Left lobe of liver (tissue), 2 donors: ENCODE data around the gene CPLX1. TPM values are rescaled to one million over a fixed set of nuclear protein-coding genes. Genes with fewer than 3 reads are reported as not detected.

Experiments
- ATAC-seq: fragments of 200-7000 bp; cut with Tn5 transposase; one replicate; pipeline ENCODE4 v1.9.1; 2020; ENCODE audit warnings: mild to moderate bottlenecking, moderate library complexity
- DNase-seq: peaks from one replicate; pipeline ENCODE4 v3.0.0-alpha.2; 2020; ENCODE audit warnings: low spot score
- total RNA-seq: library from RNA; stranded (reverse); gene quantifications from one replicate; pipeline ENCODE4 v1.2.1, GENCODE V29; 2021
- donor health status: DM: no; HTN: no; CAD: no; lungs with moderate emphysema.
- donor health status: DM: no; HTN: yes; CAD: no.

The CPLX1 gene
- total RNA-seq, 1 donor from 2014 or later = 1.5 TPM

- no peak for ATAC-seq
- no peak for DNase-seq
These were observed 7.9 kb upstream of the CPLX1 start for GRCh38 chr4:833731-834367.

GRCh38 chr4:833156-833555 is 7.2 kb upstream of the CPLX1 start:
- ATAC-seq (no peak), DNase-seq (no peak)

GRCh38 chr4:832536-832935 is 6.6 kb upstream of the CPLX1 start:
- ATAC-seq = no peak
- no peak for DNase-seq

- DNase-seq (no peak), ATAC-seq (no peak)
These were observed 6.2 kb upstream of the CPLX1 start for GRCh38 chr4:832108-832507.

- ATAC-seq (no peak), DNase-seq (no peak)
These were observed 5.5 kb upstream of the CPLX1 start for GRCh38 chr4:831483-831805.

- no peak for ATAC-seq
- DNase-seq = no peak
These were observed 4.9 kb upstream of the CPLX1 start for GRCh38 chr4:830601-831482.

- ATAC-seq (no peak), DNase-seq (no peak)
These were observed 4.1 kb upstream of the CPLX1 start for GRCh38 chr4:829761-830600.

- no peak for DNase-seq
- ATAC-seq = no peak
These were observed 3.4 kb upstream of the CPLX1 start for GRCh38 chr4:829291-829690.

GRCh38 chr4:828641-829271 is 2.8 kb upstream of the CPLX1 start:
- ATAC-seq (peak; percentile 64), DNase-seq (peak; percentile 62)

- no peak for ATAC-seq
- no peak for DNase-seq
These were observed 1.5 kb upstream of the CPLX1 start for GRCh38 chr4:827209-828081.

- DNase-seq (no peak), ATAC-seq (peak; percentile 10)
These were observed 729 bp upstream of the CPLX1 start for GRCh38 chr4:826508-827208.

- peak; percentile 66 for ATAC-seq
- DNase-seq = peak; percentile 40
These were observed 612 bp downstream of the CPLX1 start for GRCh38 chr4:825063-825970.

GRCh38 chr4:824461-825062 is 1.4 kb downstream of the CPLX1 start:
- DNase-seq = no peak
- ATAC-seq = no peak

- ATAC-seq = no peak
- no peak for DNase-seq
These were observed 2.0 kb downstream of the CPLX1 start for GRCh38 chr4:823761-824460.

- DNase-seq (no peak), ATAC-seq (no peak)
These were observed 2.7 kb downstream of the CPLX1 start for GRCh38 chr4:823176-823760.

GRCh38 chr4:822361-823175 is 3.4 kb downstream of the CPLX1 start:
- DNase-seq (no peak), ATAC-seq (no peak)
